HG02970 (cell line): ENCODE data around the gene DAGLA.
"Not testable (repeated sequence)": the region's sequence is repeated elsewhere in the genome, so short reads cannot be mapped to it uniquely, and the experiment has no call there.

Experiments used
- ATAC-seq: cut with Tn5 transposase; IDR thresholded peaks from one replicate; pipeline ENCODE4 v1.9.1; 2021; ENCODE audit warnings: mild to moderate bottlenecking, moderate library complexity, moderate number of reproducible peaks; ENCODE audit not compliant: unreplicated experiment, low FRiP score

The DAGLA gene

GRCh38 chr11:61666684-61667297 lies 13.4 kb upstream of the DAGLA start:
- ATAC-seq, result no peak

- ATAC-seq, result no peak
Measured at GRCh38 chr11:61667684-61668305, 12.4 kb upstream of the DAGLA start.

- ATAC-seq, result no peak
Measured at GRCh38 chr11:61669417-61669816, 10.8 kb upstream of the DAGLA start.

GRCh38 chr11:61670626-61671025 lies 9.6 kb upstream of the DAGLA start:
- ATAC-seq, result no peak

GRCh38 chr11:61671527-61671926 lies 8.7 kb upstream of the DAGLA start:
- no peak for ATAC-seq

- ATAC-seq, result not testable (repeated sequence)
Measured at GRCh38 chr11:61673946-61674467, 6.2 kb upstream of the DAGLA start.

GRCh38 chr11:61675826-61676225 lies 4.4 kb upstream of the DAGLA start:
- ATAC-seq, result no peak

GRCh38 chr11:61679296-61679695 lies 895 bp upstream of the DAGLA start:
- ATAC-seq, result no peak

- no peak for ATAC-seq
Measured at GRCh38 chr11:61680622-61681221, 531 bp downstream of the DAGLA start.

- ATAC-seq, result no peak
Measured at GRCh38 chr11:61682093-61682732, 2.0 kb downstream of the DAGLA start.

- ATAC-seq, result no peak
Measured at GRCh38 chr11:61682906-61683675, 2.9 kb downstream of the DAGLA start.

- no peak for ATAC-seq
Measured at GRCh38 chr11:61683961-61684869, 4.0 kb downstream of the DAGLA start.

- no peak for ATAC-seq
Measured at GRCh38 chr11:61684870-61685616, 4.9 kb downstream of the DAGLA start.

GRCh38 chr11:61685617-61685967 lies 5.4 kb downstream of the DAGLA start:
- no peak for ATAC-seq

GRCh38 chr11:61686066-61686465 lies 5.9 kb downstream of the DAGLA start:
- no peak for ATAC-seq

GRCh38 chr11:61686469-61686868 lies 6.3 kb downstream of the DAGLA start:
- no peak for ATAC-seq

- ATAC-seq, result no peak
Measured at GRCh38 chr11:61687420-61687819, 7.2 kb downstream of the DAGLA start.

GRCh38 chr11:61688365-61689163 lies 8.4 kb downstream of the DAGLA start:
- ATAC-seq, result no peak
